PC-9 (cell line): ENCODE data around the gene P3H3.

Source experiments
- CTCF ChIP-seq: fragments of 200-600 bp; sonication (generic); conservative IDR thresholded peaks from 2 replicates; pipeline ENCODE4 v1.6.1; 2017; ENCODE audit warnings: mixed run types, antibody characterized with exemption, mild to moderate bottlenecking, moderate library complexity
- EZH2 ChIP-seq: fragments of 200-600 bp; sonication (generic); IDR thresholded peaks from 2 replicates; pipeline ENCODE4 v1.8.0; 2017; ENCODE audit warnings: antibody characterized with exemption, low read depth

GRCh38 chr12:6858799-6859198 lies 30.6 kb downstream of the P3H3 start:
- TF ChIP-seq CTCF (no peak), EZH2 (no peak)
